Neural cell (in vitro differentiated cells): ENCODE measurements around the gene RERE. TPM values are rescaled to one million over a fixed set of nuclear protein-coding genes. Genes with fewer than 3 reads are reported as not detected.

ENCODE experiments used
- H2AFZ ChIP-seq: fragments of 200-600, 300-800 bp; sonication (generic), shearing (Covaris generic); 2 replicates; pipeline ENCODE4 v1.6.0; 2014; ENCODE audit warnings: low read depth, mild to moderate bottlenecking, antibody characterized with exemption, low read length, moderate library complexity
- H3F3A ChIP-seq: fragments of 200-600 bp; shearing (Covaris generic); 2 replicates; pipeline ENCODE4 v1.6.1; 2016; ENCODE audit warnings: mild to moderate bottlenecking, moderate library complexity, mixed read lengths, antibody characterized with exemption, low read length; ENCODE audit not compliant: insufficient read depth, poor library complexity, severe bottlenecking
- H3K27ac ChIP-seq: fragments of 200-600, 300-800 bp; sonication (generic), shearing (Covaris generic); 2 replicates; pipeline ENCODE4 v1.5.1; 2014; ENCODE audit warnings: mild to moderate bottlenecking, low read length, moderate library complexity
- H3K27me3 ChIP-seq: fragments of 300-800, 200-600 bp; sonication (generic), shearing (Covaris generic); 2 replicates; pipeline ENCODE4 v1.6.0; 2014; ENCODE audit warnings: mild to moderate bottlenecking, low read depth, low read length, moderate library complexity; ENCODE audit not compliant: insufficient read depth
- H3K36me3 ChIP-seq: fragments of 300-800, 200-600 bp; sonication (generic), shearing (Covaris generic); 2 replicates; pipeline ENCODE4 v1.5.1; 2014; ENCODE audit warnings: mild to moderate bottlenecking, antibody characterized with exemption, low read length, moderate library complexity; ENCODE audit not compliant: insufficient read depth
- H3K4me2 ChIP-seq: fragments of 300-800, 200-600 bp; sonication (generic), shearing (Covaris generic); 2 replicates; pipeline ENCODE4 v1.6.0; 2014; ENCODE audit warnings: mild to moderate bottlenecking, low read length
- H3K4me3 ChIP-seq: fragments of 300-800, 200-600 bp; sonication (generic), shearing (Covaris generic); 2 replicates; pipeline ENCODE4 v1.5.1; 2014; ENCODE audit warnings: mild to moderate bottlenecking, low read length, moderate library complexity
- H3K79me2 ChIP-seq: fragments of 200-600 bp; shearing (Covaris generic); replicated peaks from 2 replicates; pipeline ENCODE4 v1.6.0; 2014; ENCODE audit warnings: mild to moderate bottlenecking, low read length, moderate library complexity; ENCODE audit not compliant: insufficient read depth
- H3K9ac ChIP-seq: fragments of 300-800, 200-600 bp; sonication (generic), shearing (Covaris generic); 2 replicates; pipeline ENCODE4 v1.6.1; 2016; ENCODE audit warnings: mild to moderate bottlenecking, low read length, mixed read lengths
- H3K9me2 ChIP-seq: fragments of 200-600 bp; shearing (Covaris generic); 2 replicates; pipeline ENCODE4 v1.6.1; 2016; ENCODE audit warnings: mild to moderate bottlenecking, low read length, mixed read lengths; ENCODE audit not compliant: insufficient read depth
- H3K9me3 ChIP-seq: fragments of 200-600, 300-800 bp; sonication (generic), shearing (Covaris generic); 2 replicates; pipeline ENCODE4 v1.6.1; 2016; ENCODE audit warnings: mild to moderate bottlenecking, mixed run types, low read length, moderate library complexity, mixed read lengths
- H4K20me1 ChIP-seq: fragments of 200-600 bp; shearing (Covaris generic); 2 replicates; pipeline ENCODE4 v1.6.1; 2016; ENCODE audit warnings: mild to moderate bottlenecking, mixed run types; ENCODE audit not compliant: insufficient read depth
- CTCF ChIP-seq: fragments of 450-650 bp; IDR thresholded peaks from 2 replicates; pipeline ENCODE4 v1.5.1; 2014; ENCODE audit warnings: antibody characterized with exemption, mild to moderate bottlenecking, moderate library complexity; ENCODE audit not compliant: poor library complexity, severe bottlenecking
- EP300 ChIP-seq: fragments of 450-650 bp; conservative IDR thresholded peaks from 2 replicates; pipeline ENCODE4 v1.6.1; 2014; ENCODE audit warnings: antibody characterized with exemption, mild to moderate bottlenecking, moderate library complexity; ENCODE audit not compliant: poor library complexity, severe bottlenecking
- EZH2 ChIP-seq: fragments of 200-600, 300-800 bp; shearing (Covaris generic), sonication (generic); IDR thresholded peaks from 2 replicates; pipeline ENCODE4 v1.6.1; 2014; ENCODE audit warnings: antibody characterized with exemption, low read length, borderline replicate concordance, mild to moderate bottlenecking; ENCODE audit not compliant: insufficient read depth, poor library complexity, severe bottlenecking
- POLR2AphosphoS5 ChIP-seq: IDR thresholded peaks from 2 replicates; pipeline ENCODE4 v1.6.1; 2012
- RAD21 ChIP-seq: fragments of 450-650 bp; conservative IDR thresholded peaks from 2 replicates; pipeline ENCODE4 v1.6.1; 2014; ENCODE audit warnings: antibody characterized with exemption, mild to moderate bottlenecking, moderate library complexity
- REST ChIP-seq: IDR thresholded peaks from 2 replicates; pipeline ENCODE4 v1.6.1; 2012; ENCODE audit warnings: borderline replicate concordance
- SMC3 ChIP-seq: fragments of 450-650 bp; conservative IDR thresholded peaks from 2 replicates; pipeline ENCODE4 v1.6.1; 2014; ENCODE audit warnings: antibody characterized with exemption, mild to moderate bottlenecking, moderate library complexity; ENCODE audit not compliant: poor library complexity
- polyA plus RNA-seq: library from polyadenylated mRNA; depleted of rRNA; stranded (reverse); fragments of >200 nt; gene quantifications from 2 replicates; pipeline ENCODE4 v1.2.3, GENCODE V29; 2014

Gene RERE
- polyA plus RNA-seq, 1 donor from 2014 or later = 21.0 TPM

GRCh38 chr1:8572106-8572505 lies 245.3 kb downstream of the RERE start:
- TF ChIP-seq EP300 = no peak
- TF ChIP-seq SMC3 = no peak
- TF ChIP-seq CTCF = no peak
- no peak for TF ChIP-seq POLR2AphosphoS5
- no peak for TF ChIP-seq EZH2
- H3K4me2 ChIP-seq = no peak overlapping the region
- no peaks in the 10 kb centered on the region for H3K9me2 ChIP-seq
- H3K27me3 ChIP-seq = no peaks in the 10 kb centered on the region
- no peak overlapping the region for H3K9ac ChIP-seq
- no peaks in the 10 kb centered on the region for H3F3A ChIP-seq
- H2AFZ ChIP-seq = no peak overlapping the region
- H3K4me3 ChIP-seq = no peak overlapping the region
- no peaks in the 10 kb centered on the region for H4K20me1 ChIP-seq
- no peaks in the 10 kb centered on the region for H3K36me3 ChIP-seq
- H3K9me3 ChIP-seq = no peaks in the 10 kb centered on the region
- no peak overlapping the region for H3K27ac ChIP-seq
- peaks cover 71% of the 10 kb centered on the region for H3K79me2 ChIP-seq

GRCh38 chr1:8571200-8571984 lies 246.0 kb downstream of the RERE start:
- H3K79me2 ChIP-seq = peaks cover 73% of the 10 kb centered on the region
- H3K4me2 ChIP-seq = no peak overlapping the region
- H3K27ac ChIP-seq = no peak overlapping the region
- no peak for TF ChIP-seq EP300
- TF ChIP-seq EZH2 = no peak
- TF ChIP-seq CTCF = peak; percentile 47
- no peak for TF ChIP-seq RAD21
- no peak for TF ChIP-seq REST
- no peak overlapping the region for H3K9ac ChIP-seq
- no peak overlapping the region for H2AFZ ChIP-seq
- no peaks in the 10 kb centered on the region for H3K27me3 ChIP-seq
- no peaks in the 10 kb centered on the region for H3K9me3 ChIP-seq
- no peaks in the 10 kb centered on the region for H4K20me1 ChIP-seq
- no peak overlapping the region for H3K4me3 ChIP-seq
- no peaks in the 10 kb centered on the region for H3K9me2 ChIP-seq
- H3K36me3 ChIP-seq = no peaks in the 10 kb centered on the region
- no peaks in the 10 kb centered on the region for H3F3A ChIP-seq
